Motor neuron (in vitro differentiated cells): ENCODE results near the gene GPNMB. TPM values are rescaled to one million over a fixed set of nuclear protein-coding genes. Genes with fewer than 3 reads are reported as not detected.
A peak's percentile ranks its signal among the peaks of the same experiment; 100 is the strongest.

Experiments used
- ATAC-seq, 8 experiments: fragments of 200-7000 bp; cut with Tn5 transposase; replicated peaks in 6 of 8; 2 replicates each; pipeline ENCODE4 v1.8.0; 2021; ENCODE audit warnings: mild to moderate bottlenecking in 8 of 8, moderate library complexity in 8 of 8
- H3K27ac ChIP-seq, 2 donors: fragments of 250-450 bp; sonication (Bioruptor Pico); 2 replicates each; pipeline ENCODE4 v1.9.0; 2021; ENCODE audit warnings: antibody characterized with exemption in 2 of 2, mild to moderate bottlenecking in 2 of 2, moderate library complexity in 1 of 2
- H3K4me1 ChIP-seq, 2 donors: fragments of 250-450 bp; sonication (Bioruptor Pico); replicated peaks in 1 of 2; 2 replicates each; pipeline ENCODE4 v1.6.1; 2021; ENCODE audit warnings: antibody characterized with exemption in 2 of 2, mild to moderate bottlenecking in 2 of 2, moderate library complexity in 1 of 2
- H3K4me3 ChIP-seq, 5 donors: fragments of 250-450 bp; sonication (Bioruptor Pico); 2 replicates each; pipeline ENCODE4 v1.9.0; 2021; ENCODE audit warnings: antibody characterized with exemption in 5 of 5, mild to moderate bottlenecking in 5 of 5, moderate library complexity in 4 of 5
- WGBS, 10 experiments: fragments of 450-650 bp; shearing (Covaris generic); methylation state at CpG; one replicate each; pipeline ENCODE4 v1.0.0; 2022; 5-methylcytosine and 5-hydroxymethylcytosine counted together
- in situ Hi-C, 9 experiments: fragments of 400-800 bp; cut with MboI; loops; one replicate each; pipeline ENCODE4 v1.15.0; 2021; ENCODE audit warnings: low sequenced_read_pairs in 9 of 9, low pct_unique_long_range_greater_than_20kb in 2 of 9; ENCODE audit not compliant: unreplicated experiment in 9 of 9
- total RNA-seq, 8 experiments: library from RNA; unstranded; fragments of 300-600 nt; gene quantifications; 2 replicates each; pipeline versions ENCODE4 v1.2.3 to v1.2.4, GENCODE V29; 2022

Gene GPNMB
- total RNA-seq, 8 experiments from 2014 or later: 0.71 to 1,173 (median 4.1) TPM

DNA sequence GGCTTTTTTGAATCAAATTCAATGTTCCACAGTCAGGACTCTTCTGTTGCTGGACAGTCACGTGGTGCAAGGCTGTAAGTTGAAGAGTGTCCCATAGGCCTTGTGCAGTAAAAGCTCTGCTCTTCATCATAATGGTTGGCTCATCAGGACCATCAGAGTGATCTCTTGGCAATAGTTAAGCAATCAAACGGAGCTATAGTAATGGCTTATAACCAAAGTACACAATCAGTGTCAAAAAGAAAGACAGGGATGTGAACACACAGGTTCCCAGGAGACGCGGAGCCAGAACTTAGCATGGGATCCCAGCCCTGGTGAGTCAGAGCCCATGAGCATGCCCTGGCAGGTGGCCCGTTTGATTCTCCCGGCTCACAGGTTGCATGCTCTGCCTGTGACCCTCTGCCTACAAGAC, 10.8 kb upstream of the GPNMB start:
- Histone ChIP-seq H3K27ac (no peak overlapping the region), H3K4me1 (no peaks in the 10 kb centered on the region), H3K4me3 (no peak overlapping the region)
- in situ Hi-C loops: no loop called here
- 69 to 100% (median 82%) methylated on average over 2 to 5 of the region's 6 CpGs; no CpG with 5 or more reads in 1 of the 10 experiments for WGBS, 10 experiments
- peak in 2 of 8 experiments; percentile 56 to 91 for ATAC-seq

- 86 to 100% (median 100%) methylated on average over 1 to 3 of the region's 3 CpGs; no CpG with 5 or more reads in 3 of the 10 experiments for WGBS, 10 experiments
- Histone ChIP-seq H3K4me3 (no peak overlapping the region), H3K4me1 (no peaks in the 10 kb centered on the region), H3K27ac (no peak overlapping the region)
- in situ Hi-C loops: no loop called here
- no peak for ATAC-seq
Measured at GRCh38 chr7:23237000-23237399, 9.6 kb upstream of the GPNMB start.

GRCh38 chr7:23238983-23239652, 7.5 kb upstream of the GPNMB start:
- no peak overlapping the region for H3K27ac ChIP-seq
- H3K4me1 ChIP-seq: no peaks in the 10 kb centered on the region
- WGBS, 10 experiments: 7 to 95% (median 82%) methylated on average over 1 to 9 of the region's 11 CpGs
- ATAC-seq: peak in 3 of 8 experiments; percentile 50 to 65 (median 57)
- H3K4me3 ChIP-seq: no peak overlapping the region
- in situ Hi-C loops: no loop called here

DNA sequence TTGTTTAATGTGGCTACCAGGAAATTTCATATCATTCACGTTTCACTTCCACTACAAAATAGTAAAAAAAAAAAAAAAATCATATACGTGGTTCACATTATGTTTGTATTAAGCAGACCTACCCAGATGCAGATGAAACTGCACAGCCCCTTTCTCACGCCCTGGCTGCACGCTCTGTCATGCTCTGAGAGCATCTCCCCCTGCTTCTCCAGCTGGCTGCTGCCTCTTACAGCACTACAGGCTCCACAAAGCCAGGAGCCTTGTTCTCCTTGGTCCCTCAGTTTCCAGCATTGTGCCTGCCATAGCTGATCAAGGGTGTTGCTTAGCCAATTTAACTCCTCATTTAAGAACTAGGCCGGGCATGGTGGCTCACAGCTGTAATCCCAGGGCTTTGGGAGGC, 6.9 kb upstream of the GPNMB start:
- Histone ChIP-seq H3K4me1 (no peaks in the 10 kb centered on the region), H3K27ac (no peak overlapping the region), H3K4me3 (no peak overlapping the region)
- WGBS, 10 experiments: 32 to 100% (median 74%) methylated on average over 2 to 5 of the region's 5 CpGs
- ATAC-seq: peak in 1 of 8 experiments; percentile 74
- in situ Hi-C loops: loop anchor here in 1 of 9 experiments (10.0 kb wide), 2 partner anchors 45 to 135 kb away; partner anchors contain the start of gene KLHL7

DNA sequence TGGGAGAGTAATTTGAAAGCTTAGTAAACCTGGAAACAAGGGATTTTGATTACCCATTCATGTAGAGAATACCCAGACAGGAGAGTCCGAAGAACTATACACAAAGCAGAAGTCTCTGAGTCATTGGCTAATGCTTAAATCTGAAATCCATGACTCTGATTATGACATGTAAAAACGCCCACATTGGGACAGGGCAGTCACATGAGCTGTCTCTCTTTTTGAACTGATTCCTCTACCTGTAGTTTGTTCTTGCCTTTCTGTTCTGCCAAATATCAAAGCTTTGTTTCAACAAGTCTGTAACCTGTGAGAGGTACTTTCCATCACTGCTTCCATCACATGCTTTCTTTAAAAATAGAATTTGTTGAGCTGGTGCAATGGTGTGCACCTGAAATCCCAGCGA, 4.3 kb upstream of the GPNMB start:
- Histone ChIP-seq H3K27ac (no peak overlapping the region), H3K4me1 (no peaks in the 10 kb centered on the region), H3K4me3 (no peak overlapping the region)
- in situ Hi-C loops: loop anchor here in 1 of 9 experiments (10.0 kb wide), 2 partner anchors 48 to 138 kb away; partner anchors contain the start of gene KLHL7
- ATAC-seq: peak in 2 of 8 experiments; percentile 4
- WGBS, 10 experiments: 27 to 100% (median 69%) methylated on average over 1 to 3 of the region's 3 CpGs; no CpG with 5 or more reads in 4 of the 10 experiments

DNA sequence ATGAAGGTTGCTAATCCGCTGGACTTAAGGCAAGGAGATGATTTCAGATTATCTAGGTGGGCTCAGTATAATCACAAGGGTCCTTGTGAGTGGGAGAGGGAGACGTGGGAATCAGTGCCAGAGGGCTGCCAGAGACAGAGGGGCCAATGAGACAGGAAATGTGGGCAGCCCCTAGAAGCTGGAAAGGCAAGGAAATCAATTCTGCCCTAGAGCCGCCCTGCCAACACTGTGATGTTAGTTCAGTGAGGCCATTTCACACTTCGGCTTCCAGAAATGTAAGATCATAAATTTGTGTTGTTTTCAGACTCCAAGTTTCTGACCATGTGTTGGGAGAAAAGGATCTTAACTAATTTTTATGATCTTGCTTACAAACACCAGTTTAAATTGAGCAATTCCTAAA, 3.6 kb upstream of the GPNMB start:
- Histone ChIP-seq H3K4me1 (no peaks in the 10 kb centered on the region), H3K4me3 (no peak overlapping the region), H3K27ac (no peak overlapping the region)
- ATAC-seq: no peak
- 10 to 100% (median 40%) methylated on average over 1 to 2 of the region's 4 CpGs; no CpG with 5 or more reads in 5 of the 10 experiments for WGBS, 10 experiments
- in situ Hi-C loops: loop anchor here in 1 of 9 experiments (10.0 kb wide), 2 partner anchors 48 to 138 kb away; partner anchors contain the start of gene KLHL7

DNA sequence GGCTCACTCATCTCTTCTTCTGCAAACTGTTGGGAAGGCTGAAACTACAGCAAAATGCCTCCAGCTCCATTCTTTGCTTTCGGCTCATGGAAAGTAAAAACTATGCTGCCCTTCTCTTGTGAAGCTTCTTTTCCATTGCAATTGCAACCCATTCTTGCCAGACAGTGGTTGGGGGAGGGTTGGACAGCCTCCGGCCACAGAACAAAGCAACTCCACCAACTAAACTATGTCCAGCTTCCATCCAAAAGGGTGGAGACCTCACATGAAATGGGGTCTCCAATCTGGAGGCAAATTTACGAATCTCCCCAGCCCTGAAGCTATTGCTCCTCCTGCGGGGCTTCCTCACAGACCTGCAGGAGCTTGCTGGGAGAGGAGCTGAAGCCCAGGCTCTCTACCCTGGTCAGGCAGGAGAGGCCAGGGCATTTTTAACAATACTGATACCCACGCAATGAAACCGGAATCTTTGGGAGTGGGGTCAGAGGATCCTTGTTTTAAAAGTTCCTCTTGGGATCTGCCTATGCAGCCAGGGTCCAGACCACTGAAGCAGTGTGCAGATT, 549 bp downstream of the GPNMB start:
- Histone ChIP-seq H3K4me3 (peak overlapping the region in 2 of 5 donors; percentile 16 to 22), H3K27ac (no peak overlapping the region), H3K4me1 (no peaks in the 10 kb centered on the region)
- ATAC-seq: peak in 3 of 8 experiments; percentile 12 to 20 (median 15)
- WGBS, 10 experiments: 0 to 92% (median 47%) methylated on average over 1 to 5 of the region's 6 CpGs; no CpG with 5 or more reads in 2 of the 10 experiments
- in situ Hi-C loops: loop anchor here in 1 of 9 experiments (10.0 kb wide), 2 partner anchors 52 to 142 kb away; partner anchors contain the start of gene KLHL7

GRCh38 chr7:23247603-23248335, 1.2 kb downstream of the GPNMB start:
- H3K27ac ChIP-seq: no peak overlapping the region
- in situ Hi-C loops: loop anchor here in 1 of 9 experiments (10.0 kb wide), 2 partner anchors 53 to 143 kb away; partner anchors contain the start of gene KLHL7

GRCh38 chr7:23249486-23249885, 2.9 kb downstream of the GPNMB start:
- in situ Hi-C loops: loop anchor here in 1 of 9 experiments (10.0 kb wide), 2 partner anchors 55 to 145 kb away; partner anchors contain the start of gene KLHL7

More at GRCh38 chr7:23247603-23248335, 1.2 kb downstream of the GPNMB start:
- peak in 3 of 8 experiments; percentile 22 to 29 (median 27) for ATAC-seq
- Histone ChIP-seq H3K4me3 (peak overlapping the region in 2 of 5 donors; percentile 16 to 22), H3K4me1 (no peaks in the 10 kb centered on the region)
- 0 to 81% (median 60%) methylated on average over 2 to 7 of the region's 53 CpGs; no CpG with 5 or more reads in 5 of the 10 experiments for WGBS, 10 experiments

GRCh38 chr7:23254051-23254681, 7.6 kb downstream of the GPNMB start:
- 70 to 96% (median 89%) methylated on average over 2 to 6 of the region's 7 CpGs; no CpG with 5 or more reads in 1 of the 10 experiments for WGBS, 10 experiments
- ATAC-seq: no peak
- no peak overlapping the region for H3K27ac ChIP-seq
- no peak overlapping the region for H3K4me3 ChIP-seq
- H3K4me1 ChIP-seq: no peaks in the 10 kb centered on the region
- in situ Hi-C loops: loop anchor here in 1 of 9 experiments (25.0 kb wide), 1 partner anchor 458 kb away; the partner anchor contains the start of gene STK31

More at GRCh38 chr7:23249486-23249885, 2.9 kb downstream of the GPNMB start:
- ATAC-seq: no peak
- H3K27ac ChIP-seq: no peak overlapping the region
- H3K4me3 ChIP-seq: no peak overlapping the region
- H3K4me1 ChIP-seq: no peaks in the 10 kb centered on the region

- in situ Hi-C loops: loop anchor here in 1 of 9 experiments (25.0 kb wide), 1 partner anchor 456 kb away; the partner anchor contains the start of gene STK31
- Histone ChIP-seq H3K4me3 (no peak overlapping the region), H3K27ac (no peak overlapping the region), H3K4me1 (no peaks in the 10 kb centered on the region)
- WGBS, 10 experiments: 76 to 100% (median 87%) methylated on average over 1 to 7 of the region's 7 CpGs
- ATAC-seq: no peak
Measured at GRCh38 chr7:23256731-23257130, 10.2 kb downstream of the GPNMB start.

DNA sequence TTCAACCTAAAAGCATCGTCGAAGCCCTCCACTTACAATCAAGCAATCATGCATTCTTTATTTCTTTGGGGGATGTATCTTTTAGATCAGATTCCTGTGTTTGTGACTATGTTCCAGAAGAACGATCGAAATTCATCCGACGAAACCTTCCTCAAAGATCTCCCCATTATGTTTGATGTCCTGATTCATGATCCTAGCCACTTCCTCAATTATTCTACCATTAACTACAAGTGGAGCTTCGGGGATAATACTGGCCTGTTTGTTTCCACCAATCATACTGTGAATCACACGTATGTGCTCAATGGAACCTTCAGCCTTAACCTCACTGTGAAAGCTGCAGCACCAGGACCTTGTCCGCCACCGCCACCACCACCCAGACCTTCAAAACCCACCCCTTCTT, 13.8 kb downstream of the GPNMB start:
- no peak for ATAC-seq
- in situ Hi-C loops: loop anchor here in 1 of 9 experiments (25.0 kb wide), 1 partner anchor 452 kb away; the partner anchor contains the start of gene STK31
- no peak overlapping the region for H3K27ac ChIP-seq
- H3K4me3 ChIP-seq: no peak overlapping the region
- no peaks in the 10 kb centered on the region for H3K4me1 ChIP-seq
- WGBS, 10 experiments: 76 to 98% (median 96%) methylated on average over 5 to 8 of the region's 10 CpGs; no CpG with 5 or more reads in 4 of the 10 experiments
